Activated CD8-positive, alpha-beta T cell treated with anti-CD3 and anti-CD28 coated beads, Interleukin-2, amount 10 ng/mL, durations not matched to agents 7 days and 5 days (primary cell): ENCODE results near the gene OTUD7B. TPM values are rescaled to one million over a fixed set of nuclear protein-coding genes. Genes with fewer than 3 reads are reported as not detected.

Experiments
- ATAC-seq: fragments of 150-1000 bp; cut with Tn5 transposase; one replicate; pipeline ENCODE4 v1.10.0; 2021; ENCODE audit warnings: moderate library complexity
- CTCF ChIA-PET: fragments of 350-600 bp; sonication (Branson Sonifier 250); formaldehyde crosslinking; loops from one replicate; lab custom pipeline; 2021; ENCODE audit warnings: antibody characterized with exemption; lab: Charles Lee
- POLR2A ChIA-PET: fragments of 350-600 bp; sonication (Branson Sonifier 250); formaldehyde crosslinking; loops from one replicate; lab custom pipeline; 2021; ENCODE audit warnings: antibody characterized with exemption; lab: Charles Lee
- DNase-seq: peaks from one replicate; pipeline ENCODE4 v3.0.0-alpha.2; 2020
- H3K27ac Mint-ChIP-seq: one replicate; pipeline ENCODE4 v1.8.0; 2021; ENCODE audit warnings: mild to moderate bottlenecking, mixed read lengths
- H3K27me3 Mint-ChIP-seq: one replicate; pipeline ENCODE4 v1.8.0; 2021; ENCODE audit warnings: low read depth, mixed read lengths
- H3K36me3 Mint-ChIP-seq: one replicate; pipeline ENCODE4 v1.8.0; 2021; ENCODE audit warnings: low read depth, mixed read lengths
- H3K4me1 Mint-ChIP-seq: one replicate; pipeline ENCODE4 v1.8.0; 2021; ENCODE audit warnings: low read depth, mixed read lengths
- H3K4me3 Mint-ChIP-seq: one replicate; pipeline ENCODE4 v1.8.0; 2021; ENCODE audit warnings: mild to moderate bottlenecking, mixed read lengths
- H3K9me3 Mint-ChIP-seq: one replicate; pipeline ENCODE4 v1.8.0; 2022; ENCODE audit warnings: mixed read lengths; ENCODE audit not compliant: insufficient read depth
- total RNA-seq, 2 experiments: library from RNA; stranded (reverse); gene quantifications; one replicate each; pipeline ENCODE4 v1.2.3, GENCODE V29; 2021

OTUD7B gene
- total RNA-seq, 2 experiments from 2014 or later, result 10.3 to 12.1 TPM

DNA sequence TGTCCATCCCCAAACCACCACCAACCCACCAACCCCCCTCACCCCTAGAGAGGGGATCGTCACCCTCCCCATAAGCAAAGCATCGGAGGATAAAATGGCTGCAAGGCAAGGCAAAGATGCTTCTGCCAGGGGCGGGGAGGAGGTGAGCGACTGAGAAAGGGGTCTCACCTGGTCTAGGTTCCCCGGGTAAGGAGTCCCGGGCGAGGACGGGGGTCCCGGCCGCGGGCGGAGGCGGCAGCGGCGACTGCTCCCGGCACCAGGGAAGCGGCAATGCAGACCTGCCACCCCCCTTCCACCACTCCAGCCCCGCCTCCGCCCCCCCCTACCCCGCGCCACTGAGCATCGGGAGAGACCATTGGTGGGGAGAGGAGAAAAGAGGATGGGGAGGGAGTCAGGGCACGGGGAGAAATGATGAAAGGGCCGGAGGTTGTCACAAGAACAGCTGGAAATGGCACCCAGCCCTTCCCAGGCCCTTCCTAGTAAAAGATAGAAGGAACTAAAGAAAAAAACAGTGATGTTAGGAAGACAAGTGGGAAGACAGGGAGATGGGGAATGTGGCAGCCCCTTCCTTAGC is 92.9 kb downstream of the OTUD7B start, which contains the start of gene SV2A:
Gene SV2A, minus strand, starts transcription at position 274 of the 574 bp plus-strand sequence. CDS start 4,004 bp downstream, outside the sequence.
- CTCF ChIA-PET, result interaction anchor here (1.1 kb wide), 1 partner anchor 269 kb away, joined by 3 read pairs; no protein-coding TSS in a partner anchor

DNA sequence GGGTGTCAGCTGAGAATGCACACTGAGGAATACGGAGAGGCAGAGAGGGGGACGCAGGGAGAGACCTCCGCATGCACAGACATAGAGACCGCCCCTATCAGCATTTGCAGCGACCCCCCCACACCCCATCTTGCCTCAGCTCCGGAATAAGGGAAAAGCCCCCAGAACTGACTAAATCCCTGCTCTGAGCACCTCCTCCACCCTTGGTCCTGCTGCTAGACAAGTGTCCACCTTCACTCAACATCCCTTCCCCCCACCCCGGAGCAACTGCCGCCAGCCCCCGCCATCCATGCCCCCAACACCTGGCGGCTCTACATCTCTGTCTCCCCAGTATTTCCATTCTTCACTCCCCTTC is 93.7 kb downstream of the OTUD7B start:
- POLR2A ChIA-PET, result interaction anchor here (0.8 to 4.7 kb wide), 4 partner anchors 8 to 94 kb away, joined by 3 to 52 read pairs (median 4); partner anchors contain the start of genes OTUD7B and SF3B4
- Mint-ChIP-seq H3K27me3 (no peaks in the 10 kb centered on the region), H3K36me3 (peaks cover 21% of the 10 kb centered on the region), H3K4me3 (peak overlapping the region; percentile 89), H3K4me1 (peaks cover 58% of the 10 kb centered on the region), H3K9me3 (no peaks in the 10 kb centered on the region), H3K27ac (peak overlapping the region; percentile 67)
- DNase-seq (no peak), ATAC-seq (peak; percentile 9)
- CTCF ChIA-PET, result interaction anchor here (1.7 kb wide), 1 partner anchor 29 kb away, joined by 8 read pairs; a partner anchor contains a TSS

More for the DNA sequence above, 92.9 kb downstream of the OTUD7B start, which contains the start of gene SV2A:
- Mint-ChIP-seq H3K27me3 (no peaks in the 10 kb centered on the region), H3K27ac (peak within 1 kb of the TSS; percentile 67), H3K9me3 (no peaks in the 10 kb centered on the region), H3K4me3 (peak within 1 kb of the TSS; percentile 89), H3K36me3 (peaks cover 22% of the 10 kb centered on the region), H3K4me1 (peaks cover 56% of the 10 kb centered on the region)
- peak; percentile 70 for ATAC-seq
- POLR2A ChIA-PET, result interaction anchor here (0.6 to 4.7 kb wide), 2 partner anchors 10 to 30 kb away, joined by 4 to 52 read pairs; partner anchors contain the start of gene SF3B4
- peak; percentile 59 for DNase-seq

DNA sequence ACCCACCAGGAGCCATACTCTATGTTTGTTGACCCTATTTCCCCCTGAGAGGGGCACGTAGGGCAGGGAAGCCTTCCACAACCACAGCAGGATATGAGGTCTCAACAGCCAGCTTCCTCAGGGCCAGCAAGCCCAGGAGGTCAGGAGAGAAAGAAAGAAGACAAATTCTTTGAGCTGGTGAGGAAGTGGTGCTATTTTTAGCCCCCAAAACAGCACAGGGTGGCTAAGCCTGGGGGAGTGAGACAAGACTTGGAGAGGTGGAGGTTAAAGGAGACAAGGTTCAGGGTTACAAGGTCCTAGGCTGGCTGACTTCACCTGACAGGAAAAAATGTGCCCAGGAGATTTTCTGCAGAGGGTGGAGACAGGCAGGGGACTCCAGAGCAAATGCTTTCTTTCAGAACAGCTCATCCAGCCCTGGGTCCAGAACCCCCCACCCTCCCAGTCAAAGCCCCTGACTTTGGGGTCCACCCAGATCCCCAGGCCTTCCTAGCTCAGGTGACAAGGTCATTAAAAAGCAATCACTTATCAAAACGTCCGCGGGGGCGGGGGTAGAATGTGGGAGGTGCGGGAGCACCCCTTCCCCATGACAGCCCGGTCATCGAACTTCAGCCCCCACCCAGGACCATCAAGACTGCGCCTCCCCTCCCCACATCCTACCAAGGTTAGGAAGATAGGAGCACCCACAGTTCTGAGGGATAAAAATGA is 94.2 kb downstream of the OTUD7B start:
- peaks cover 58% of the 10 kb centered on the region for H3K4me1 Mint-ChIP-seq
- peak overlapping the region; percentile 89 for H3K4me3 Mint-ChIP-seq
- DNase-seq (no peak), ATAC-seq (peak; percentile 27)
- H3K9me3 Mint-ChIP-seq, result no peaks in the 10 kb centered on the region
- no peaks in the 10 kb centered on the region for H3K27me3 Mint-ChIP-seq
- ChIA-PET POLR2A (interaction anchor here (0.8 to 4.7 kb wide), 8 partner anchors 9 to 95 kb away, joined by 3 to 52 read pairs (median 3); partner anchors contain the start of genes OTUD7B and SF3B4), CTCF (interaction anchor here (0.7 to 1.7 kb wide), 3 partner anchors 28 to 271 kb away, joined by 3 to 8 read pairs (median 5); a partner anchor contains a TSS)
- peak overlapping the region; percentile 67 for H3K27ac Mint-ChIP-seq
- H3K36me3 Mint-ChIP-seq, result peaks cover 18% of the 10 kb centered on the region

DNA sequence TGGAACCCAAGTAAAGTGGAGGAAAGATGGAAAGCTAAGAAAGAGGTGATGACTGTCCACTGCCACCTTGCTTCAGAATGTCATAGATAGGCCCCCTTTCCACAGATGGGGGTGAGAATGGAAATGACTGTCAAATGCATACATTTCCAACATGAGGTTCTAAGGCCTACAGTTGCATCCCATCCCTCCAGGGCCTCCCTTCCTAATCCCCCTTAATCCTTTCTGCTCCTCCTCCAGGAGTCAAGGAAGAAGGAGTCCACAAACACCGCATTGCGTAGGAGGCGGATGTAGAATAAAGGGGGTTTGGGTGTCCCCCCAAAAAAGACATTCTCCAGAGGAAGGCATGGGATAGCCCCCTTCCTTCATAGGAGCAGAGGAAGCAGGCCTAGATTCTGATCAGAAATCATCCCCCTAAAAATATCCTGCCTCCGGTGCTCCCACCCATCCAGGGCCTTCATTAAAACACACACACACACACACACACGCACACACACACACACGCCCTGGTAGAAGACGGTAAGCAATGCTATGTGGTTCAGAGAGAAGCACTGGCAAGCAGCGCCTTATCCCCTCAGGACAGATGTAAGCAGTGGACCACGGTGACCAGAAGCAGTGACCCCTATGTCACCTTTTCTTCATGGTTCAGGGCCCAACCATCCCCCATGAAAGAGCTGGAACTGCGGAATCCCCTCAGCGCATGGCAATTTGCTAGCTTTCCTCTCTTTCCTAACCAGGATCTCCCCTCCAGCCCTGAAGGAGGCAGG is 94.9 kb downstream of the OTUD7B start:
- peak overlapping the region; percentile 89 for H3K4me3 Mint-ChIP-seq
- H3K9me3 Mint-ChIP-seq, result no peaks in the 10 kb centered on the region
- no peak for ATAC-seq
- no peak for DNase-seq
- ChIA-PET CTCF (interaction anchor here (0.7 to 1.7 kb wide), 3 partner anchors 27 to 271 kb away, joined by 3 to 8 read pairs (median 5); a partner anchor contains a TSS), POLR2A (interaction anchor here (0.8 to 4.7 kb wide), 8 partner anchors 9 to 95 kb away, joined by 3 to 52 read pairs (median 3); partner anchors contain the start of genes OTUD7B and SF3B4)
- H3K36me3 Mint-ChIP-seq, result peaks cover 25% of the 10 kb centered on the region
- no peaks in the 10 kb centered on the region for H3K27me3 Mint-ChIP-seq
- peaks cover 58% of the 10 kb centered on the region for H3K4me1 Mint-ChIP-seq
- peak overlapping the region; percentile 71 for H3K27ac Mint-ChIP-seq

DNA sequence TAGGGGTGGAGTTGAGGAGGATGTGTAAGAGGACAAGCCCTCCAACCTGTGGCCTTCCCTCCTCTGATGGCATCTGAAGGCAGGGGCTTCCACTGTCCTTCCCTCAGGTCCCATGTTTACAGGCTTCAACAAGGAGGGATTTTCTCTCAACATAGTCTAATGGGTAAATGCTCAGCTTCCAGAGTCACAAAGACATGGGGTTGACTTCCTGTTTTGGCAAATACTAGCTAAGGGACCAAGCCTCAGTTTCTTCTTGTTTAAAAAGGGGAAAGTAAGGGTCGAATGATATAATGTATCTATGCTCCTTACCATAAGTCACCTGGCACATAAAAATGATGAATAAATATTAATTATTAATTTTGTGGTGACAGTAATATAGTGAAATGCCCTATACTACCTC is 96.0 kb downstream of the OTUD7B start:
- Mint-ChIP-seq H3K4me1 (peaks cover 58% of the 10 kb centered on the region), H3K36me3 (peaks cover 29% of the 10 kb centered on the region), H3K27me3 (no peaks in the 10 kb centered on the region), H3K9me3 (no peaks in the 10 kb centered on the region), H3K27ac (peak overlapping the region; percentile 71), H3K4me3 (no peak overlapping the region)
- ChIA-PET CTCF (interaction anchor here (0.8 to 1.4 kb wide), 2 partner anchors 149 to 272 kb away, joined by 3 read pairs; no protein-coding TSS in a partner anchor), POLR2A (interaction anchor here (1.8 to 4.7 kb wide), 2 partner anchors 14 to 27 kb away, joined by 6 to 52 read pairs; a partner anchor contains a TSS)
- ATAC-seq (no peak), DNase-seq (no peak)

DNA sequence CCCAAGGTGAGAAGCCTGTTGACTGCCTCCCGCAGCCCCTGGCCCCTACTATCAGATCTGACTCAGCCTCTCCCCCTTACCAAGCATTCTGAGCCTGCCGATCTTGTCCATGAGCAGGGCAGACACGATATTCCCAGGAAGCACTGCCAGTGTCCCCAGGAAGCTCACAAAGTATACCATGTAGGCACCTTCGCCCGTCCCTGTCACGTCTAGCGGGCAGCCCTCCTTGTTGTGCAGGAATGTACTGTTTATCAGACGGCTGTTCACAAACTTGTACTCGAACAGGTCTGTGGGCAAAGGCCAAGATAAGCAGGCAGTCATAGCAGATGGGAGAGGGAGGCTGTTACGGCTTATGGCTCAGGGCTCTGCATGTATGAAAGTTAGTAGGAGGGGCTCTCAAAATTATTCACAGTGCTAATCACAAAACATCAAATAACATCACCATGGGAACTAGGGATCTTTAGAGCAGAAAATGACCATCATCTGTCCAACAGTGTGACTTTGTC is 103.9 kb downstream of the OTUD7B start:
- DNase-seq, result no peak
- H3K27me3 Mint-ChIP-seq, result no peaks in the 10 kb centered on the region
- no peak overlapping the region for H3K27ac Mint-ChIP-seq
- peaks cover 58% of the 10 kb centered on the region for H3K36me3 Mint-ChIP-seq
- no peaks in the 10 kb centered on the region for H3K9me3 Mint-ChIP-seq
- ATAC-seq, result no peak
- H3K4me1 Mint-ChIP-seq, result peaks cover 16% of the 10 kb centered on the region
- ChIA-PET POLR2A (interaction anchor here (0.8 to 1.4 kb wide), 2 partner anchors 10 to 21 kb away, joined by 3 to 4 read pairs; partner anchors contain the start of gene SF3B4), CTCF (interaction anchor here (1.3 to 1.8 kb wide), 2 partner anchors 18 to 281 kb away, joined by 3 to 4 read pairs; a partner anchor contains a TSS)
- H3K4me3 Mint-ChIP-seq, result no peak overlapping the region

DNA sequence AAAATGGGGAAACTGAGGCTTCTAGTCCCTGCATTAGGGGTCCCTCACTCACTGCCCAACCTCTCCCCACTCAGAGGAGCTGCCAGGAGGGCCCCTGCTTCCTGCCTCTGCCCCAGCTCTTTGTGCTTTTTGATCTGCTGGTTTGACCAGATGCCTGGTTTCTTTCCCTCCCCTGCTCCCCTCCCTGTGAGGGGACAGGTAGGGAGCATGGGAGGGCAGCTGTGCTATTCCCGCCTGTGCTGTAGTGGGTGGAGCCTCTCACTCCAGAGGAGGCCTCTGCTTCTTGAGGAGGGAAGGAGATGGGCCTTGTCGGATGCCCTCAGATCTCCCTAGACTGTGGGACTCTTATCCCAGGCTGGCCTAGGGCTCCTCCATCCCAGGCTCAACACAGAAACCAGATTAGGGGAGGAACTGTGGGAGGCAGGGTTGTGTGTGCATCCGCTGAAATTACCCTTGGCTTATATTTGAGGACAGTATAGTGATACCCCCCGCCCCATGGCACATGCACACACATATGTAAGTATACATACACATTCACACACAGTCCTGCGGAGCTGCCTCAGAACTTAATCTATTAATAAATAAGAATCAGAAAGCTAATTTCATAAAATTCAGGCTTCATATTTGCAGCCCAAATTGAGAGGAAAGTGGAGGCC is 106.6 kb downstream of the OTUD7B start:
- ChIA-PET POLR2A (interaction anchor here (1.1 to 1.5 kb wide), 2 partner anchors 16 to 18 kb away, joined by 4 to 9 read pairs; a partner anchor contains a TSS), CTCF (interaction anchor here (1.4 kb wide), 1 partner anchor 14 kb away, joined by 4 read pairs; no protein-coding TSS in a partner anchor)
- peaks cover 34% of the 10 kb centered on the region for H3K4me1 Mint-ChIP-seq
- peaks cover 53% of the 10 kb centered on the region for H3K36me3 Mint-ChIP-seq
- H3K9me3 Mint-ChIP-seq, result no peaks in the 10 kb centered on the region
- no peak for DNase-seq
- no peaks in the 10 kb centered on the region for H3K27me3 Mint-ChIP-seq
- ATAC-seq, result no peak
- H3K4me3 Mint-ChIP-seq, result no peak overlapping the region
- peak overlapping the region; percentile 57 for H3K27ac Mint-ChIP-seq

DNA sequence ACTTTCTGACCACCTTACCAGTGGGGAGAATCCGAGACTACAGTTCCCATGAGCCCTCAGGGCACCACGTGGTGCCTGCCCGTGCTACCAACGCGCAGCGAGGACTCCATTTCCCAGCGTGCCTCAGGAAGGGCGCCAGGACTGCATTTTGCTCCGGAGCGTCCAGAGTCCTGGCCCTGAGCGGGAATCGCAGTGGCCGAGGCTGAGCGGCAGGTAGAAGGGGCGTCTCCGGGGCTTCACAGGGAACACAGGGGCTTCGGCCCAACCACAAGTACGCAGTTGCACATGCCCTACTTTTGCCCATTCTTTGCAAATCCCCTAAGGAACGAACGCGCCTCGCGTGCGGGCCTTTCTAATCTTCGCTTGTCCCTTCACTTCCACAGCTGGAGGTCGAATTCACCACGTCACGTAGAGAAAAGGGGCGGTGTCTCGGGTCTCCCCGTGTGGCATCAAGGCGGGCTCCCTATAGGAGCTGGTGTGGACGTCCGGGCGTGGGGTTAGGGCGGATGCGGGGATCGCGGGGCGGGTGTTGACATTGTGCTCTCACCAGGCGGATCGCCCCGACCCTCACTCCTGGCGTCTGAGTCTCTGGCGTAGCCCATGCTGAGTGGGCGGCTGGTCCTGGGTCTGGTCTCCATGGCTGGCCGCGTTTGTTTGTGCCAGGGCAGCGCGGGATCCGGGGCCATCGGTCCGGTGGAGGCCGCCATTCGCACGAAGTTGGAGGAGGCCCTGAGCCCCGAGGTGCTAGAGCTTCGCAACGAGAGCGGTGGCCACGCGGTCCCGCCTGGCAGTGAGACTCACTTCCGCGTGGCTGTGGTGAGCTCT is 110.9 kb downstream of the OTUD7B start, which contains the start of gene BOLA1:
Gene BOLA1, plus strand, starts transcription at position 109 of the 825 bp plus-strand sequence. Its CDS starts 492 bp downstream, at position 601.
- DNase-seq (peak; percentile 90), ATAC-seq (peak; percentile 97)
- H3K4me3 Mint-ChIP-seq, result peak within 1 kb of the TSS; percentile 85
- CTCF ChIA-PET, result interaction anchor here (1.0 to 1.5 kb wide), 2 partner anchors 11 to 62 kb away, joined by 3 to 4 read pairs; no protein-coding TSS in a partner anchor
- no peaks in the 10 kb centered on the region for H3K27me3 Mint-ChIP-seq
- no peaks in the 10 kb centered on the region for H3K9me3 Mint-ChIP-seq
- POLR2A ChIA-PET, result interaction anchor here (0.5 to 5.1 kb wide), 6 partner anchors 9 to 288 kb away, joined by 3 to 105 read pairs (median 3); partner anchors contain the start of gene VPS45
- H3K27ac Mint-ChIP-seq, result peak within 1 kb of the TSS; percentile 95
- H3K4me1 Mint-ChIP-seq, result peaks cover 38% of the 10 kb centered on the region
- peaks cover 21% of the 10 kb centered on the region for H3K36me3 Mint-ChIP-seq

DNA sequence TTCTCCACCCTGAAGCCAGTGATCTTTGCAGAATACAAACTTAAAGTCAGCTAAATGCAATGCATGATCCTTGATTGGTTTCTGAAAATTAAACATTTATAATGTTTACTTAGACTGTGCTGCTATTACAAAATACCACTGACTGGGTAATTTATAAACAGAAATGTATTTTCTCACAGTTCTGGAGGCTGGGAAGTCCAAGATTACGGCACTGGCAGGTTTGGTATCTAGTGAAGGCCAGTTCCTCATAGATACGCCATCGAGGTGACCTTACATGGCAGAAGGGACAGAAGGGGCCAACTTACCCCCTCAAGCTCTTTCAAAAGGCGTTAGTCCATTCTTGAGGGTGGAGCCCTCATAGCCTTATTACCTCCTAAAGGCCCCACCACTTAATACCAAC is 114.0 kb downstream of the OTUD7B start:
- peaks cover 10% of the 10 kb centered on the region for H3K36me3 Mint-ChIP-seq
- no peak overlapping the region for H3K4me3 Mint-ChIP-seq
- no peaks in the 10 kb centered on the region for H3K9me3 Mint-ChIP-seq
- ChIA-PET POLR2A (interaction anchor here (2.2 kb wide), 1 partner anchor 9 kb away, joined by 22 read pairs; a partner anchor contains a TSS), CTCF (no interaction called here)
- H3K4me1 Mint-ChIP-seq, result peaks cover 29% of the 10 kb centered on the region
- H3K27ac Mint-ChIP-seq, result no peak overlapping the region
- H3K27me3 Mint-ChIP-seq, result no peaks in the 10 kb centered on the region
- DNase-seq (no peak), ATAC-seq (no peak)
